Measurements from ENCODE around the gene IL20.

Gene IL20, protein sequence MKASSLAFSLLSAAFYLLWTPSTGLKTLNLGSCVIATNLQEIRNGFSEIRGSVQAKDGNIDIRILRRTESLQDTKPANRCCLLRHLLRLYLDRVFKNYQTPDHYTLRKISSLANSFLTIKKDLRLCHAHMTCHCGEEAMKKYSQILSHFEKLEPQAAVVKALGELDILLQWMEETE

DNA sequence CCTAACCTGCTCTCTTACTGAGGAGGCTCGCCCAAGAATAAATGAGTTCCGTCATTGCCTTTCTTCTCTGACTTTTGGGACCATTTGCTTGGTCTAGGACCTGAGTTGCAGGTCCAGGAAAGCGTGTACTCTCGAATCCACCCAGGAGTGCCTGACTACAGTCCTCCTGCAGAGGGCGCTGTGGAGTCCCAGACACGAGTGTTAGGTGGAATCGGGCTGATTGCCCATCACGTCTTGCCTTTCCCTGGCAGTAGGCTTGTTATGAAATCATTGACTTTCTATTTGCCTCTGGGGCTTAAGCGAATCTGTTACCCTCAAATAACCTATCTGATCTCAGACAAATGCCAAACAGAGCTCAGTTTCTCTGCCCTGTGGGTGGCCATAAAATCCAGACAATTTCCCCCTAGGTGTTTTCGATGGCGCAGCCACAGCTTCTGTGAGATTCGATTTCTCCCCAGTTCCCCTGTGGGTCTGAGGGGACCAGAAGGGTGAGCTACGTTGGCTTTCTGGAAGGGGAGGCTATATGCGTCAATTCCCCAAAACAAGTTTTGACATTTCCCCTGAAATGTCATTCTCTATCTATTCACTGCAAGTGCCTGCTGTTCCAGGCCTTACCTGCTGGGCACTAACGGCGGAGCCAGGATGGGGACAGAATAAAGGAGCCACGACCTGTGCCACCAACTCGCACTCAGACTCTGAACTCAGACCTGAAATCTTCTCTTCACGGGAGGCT is at the start of gene IL20:
Gene IL20 (plus strand): TSS at position 685 of the 733 bp plus-strand sequence. CDS start 230 bp downstream, outside the sequence.
- peak in 1 of 2 donors; percentile 4 for DNase-seq

DNA sequence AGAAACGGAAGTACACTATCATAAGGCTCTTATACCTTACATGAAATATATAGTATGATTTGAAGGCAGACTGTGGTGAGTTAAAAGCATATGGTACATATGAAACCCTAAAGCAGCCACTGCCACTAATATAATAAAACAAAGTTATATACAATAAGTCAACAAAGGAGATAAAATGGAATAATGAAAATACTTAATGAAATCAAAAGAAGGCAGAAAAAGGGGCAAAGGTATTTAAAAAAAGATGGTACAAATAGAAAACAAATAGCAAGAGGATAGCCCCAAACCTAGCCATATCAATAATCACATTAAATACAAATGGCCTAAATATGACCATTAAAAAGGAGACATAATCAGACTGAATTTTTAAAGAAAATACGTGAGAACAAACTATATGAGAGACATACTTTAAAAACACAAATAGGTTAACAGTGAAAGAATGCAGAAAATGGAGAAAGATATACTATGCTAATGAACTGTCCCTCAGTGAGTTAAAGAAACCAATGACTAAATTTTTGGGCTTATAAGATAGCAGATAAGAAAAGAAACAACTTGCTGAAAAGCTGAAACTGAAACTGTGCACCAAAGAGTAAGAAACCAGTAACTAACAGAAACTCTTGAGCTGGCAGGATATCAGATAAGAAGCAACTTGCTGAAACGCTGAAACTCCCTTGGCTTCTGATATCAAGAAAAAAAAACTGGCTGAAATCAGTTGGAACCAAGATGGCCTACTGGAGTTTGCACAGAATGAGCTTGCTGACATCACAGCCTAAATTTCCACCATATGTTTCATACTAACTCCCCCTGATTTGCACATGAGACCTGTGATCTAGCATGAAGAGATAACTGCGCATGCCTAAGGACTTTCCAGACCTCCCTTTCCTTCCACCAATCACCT is 48.8 kb upstream of the IL20 start:
- no peak for DNase-seq

DNA sequence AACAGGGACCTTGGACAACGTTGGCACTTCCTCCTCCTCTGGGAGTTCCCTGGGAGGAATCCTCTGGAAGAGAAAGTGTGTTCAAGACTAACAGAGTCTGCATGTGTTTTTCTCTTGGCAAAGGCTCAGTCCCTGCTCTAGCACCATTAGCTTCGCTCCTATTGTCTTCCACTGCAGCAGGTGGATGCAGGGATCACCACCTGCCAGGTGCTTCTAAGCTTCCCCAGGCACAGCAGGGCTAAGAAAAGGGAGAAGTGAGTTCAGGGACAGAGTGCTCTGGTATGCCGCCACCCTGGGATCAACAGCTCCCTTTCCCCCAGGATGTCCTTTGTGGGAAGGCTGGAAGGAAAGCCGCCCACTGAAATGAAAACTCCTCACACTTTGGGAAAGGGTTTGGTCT is 43.9 kb upstream of the IL20 start:
- DNase-seq = no peak

DNA sequence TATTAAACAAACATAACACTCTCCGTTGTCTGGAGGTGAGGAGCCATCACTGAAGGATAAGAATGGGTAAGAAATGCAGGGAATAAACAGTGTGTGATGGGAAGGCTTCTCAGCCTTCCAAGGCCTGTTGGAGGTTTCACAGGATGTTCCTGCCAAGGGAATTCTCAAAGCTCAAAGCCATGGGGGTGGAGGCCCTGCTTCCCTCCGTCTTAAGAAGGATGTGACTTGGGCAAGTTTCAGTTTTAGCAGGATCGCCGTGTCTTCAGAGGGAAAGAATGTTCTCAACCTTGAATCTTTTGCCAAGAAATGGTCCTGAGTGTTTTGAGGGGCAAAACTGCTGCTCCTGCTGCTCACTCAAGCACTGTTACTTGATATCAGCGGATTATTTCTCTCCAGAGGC is 41.7 kb upstream of the IL20 start:
- no peak for DNase-seq

DNA sequence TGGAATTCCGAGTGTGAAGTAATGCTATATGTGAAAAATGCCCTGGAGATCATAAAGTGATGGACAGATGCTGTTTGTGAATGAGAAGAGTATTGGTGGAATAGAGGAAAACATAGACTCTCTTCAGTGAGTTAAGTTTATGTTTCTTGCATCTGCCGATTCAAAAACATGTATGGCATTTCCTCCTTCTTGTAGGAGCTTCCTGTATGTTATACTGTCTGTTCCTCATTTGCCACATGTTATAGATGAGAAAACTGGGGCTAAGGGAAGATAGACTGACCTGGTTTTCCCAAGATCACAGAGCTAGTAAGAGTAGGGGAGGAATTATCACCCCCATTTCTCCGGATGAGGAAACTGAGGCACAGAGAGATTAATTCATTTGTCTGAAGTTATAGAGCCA is 41.1 kb upstream of the IL20 start:
- no peak for DNase-seq

DNA sequence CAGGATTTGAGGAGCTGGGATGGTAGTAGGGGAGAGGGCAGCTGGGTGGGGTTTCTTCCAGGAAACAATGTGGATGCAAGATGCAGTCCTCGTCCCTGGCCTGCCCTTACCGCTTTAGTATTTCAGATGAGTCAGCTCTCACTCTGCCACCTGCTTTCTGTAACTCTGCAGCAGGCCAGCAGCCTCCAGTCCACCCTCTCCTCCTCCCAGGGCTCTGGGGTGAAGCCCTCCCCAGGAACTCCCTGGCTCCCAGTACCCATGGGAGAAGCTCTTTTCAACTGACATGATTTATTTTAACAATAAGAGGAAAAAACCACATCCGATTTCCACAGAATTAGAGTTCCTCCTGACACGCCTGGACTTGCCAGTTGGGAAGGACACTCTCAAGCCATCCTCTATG is 39.0 kb upstream of the IL20 start:
- no peak for DNase-seq

DNA sequence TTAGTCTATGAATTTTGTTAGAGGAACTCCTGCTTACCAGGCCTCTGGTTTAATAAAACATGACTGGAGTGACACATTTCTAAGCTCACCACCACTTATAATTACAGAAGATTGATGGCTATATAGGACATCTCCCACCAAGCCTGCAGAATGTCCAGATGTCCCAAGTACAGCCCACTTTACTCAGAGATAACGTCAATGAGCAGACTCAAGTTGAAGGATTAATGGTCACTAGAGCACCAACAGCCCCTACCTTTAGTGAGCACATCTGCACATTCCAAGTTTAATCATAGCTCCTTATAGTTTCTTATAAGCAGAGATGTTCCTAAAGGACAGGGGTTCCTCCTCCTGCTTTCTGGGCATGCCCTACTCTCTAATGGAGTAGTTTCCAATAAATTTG is 37.4 kb upstream of the IL20 start:
- DNase-seq = no peak

DNA sequence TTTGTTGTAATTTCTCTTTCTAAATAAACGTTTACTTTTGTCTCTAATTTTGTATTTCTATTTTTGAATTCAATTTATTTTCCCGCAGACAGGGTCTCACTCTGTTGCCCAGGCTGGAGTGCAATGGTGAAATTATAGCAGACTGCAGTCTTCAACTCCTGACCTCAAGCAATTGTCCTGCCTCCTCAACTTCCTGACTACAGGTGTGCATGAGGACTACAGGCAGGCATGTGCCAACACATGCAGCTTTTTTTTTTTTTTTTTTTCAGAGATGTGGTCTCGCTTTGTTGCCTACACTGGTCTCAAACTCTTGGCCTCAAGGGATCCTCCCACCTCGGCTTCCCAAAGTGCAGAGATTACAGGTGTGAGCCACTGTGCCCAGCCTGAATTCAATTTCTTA is 36.7 kb upstream of the IL20 start:
- DNase-seq = no peak

DNA sequence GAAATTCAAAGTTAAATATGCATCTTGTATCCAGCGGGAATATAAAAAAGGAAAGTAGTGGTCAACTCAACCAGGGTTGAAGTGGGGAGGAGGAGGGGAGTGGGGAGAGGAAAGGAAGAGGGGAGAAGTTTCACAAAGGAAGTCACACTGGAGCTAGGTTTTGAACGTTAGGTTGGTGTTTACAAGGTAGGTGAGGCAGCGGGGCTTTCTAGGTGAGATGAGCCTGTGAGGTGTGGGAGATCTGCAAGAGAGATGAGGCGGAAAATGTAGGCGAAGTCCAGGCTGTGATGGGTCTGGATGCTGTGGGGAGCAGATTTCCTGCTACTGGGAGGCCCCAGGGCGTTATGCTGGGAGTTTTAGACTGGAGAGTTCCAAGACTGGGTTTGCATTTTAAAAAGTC is 36.1 kb upstream of the IL20 start:
- DNase-seq = no peak

DNA sequence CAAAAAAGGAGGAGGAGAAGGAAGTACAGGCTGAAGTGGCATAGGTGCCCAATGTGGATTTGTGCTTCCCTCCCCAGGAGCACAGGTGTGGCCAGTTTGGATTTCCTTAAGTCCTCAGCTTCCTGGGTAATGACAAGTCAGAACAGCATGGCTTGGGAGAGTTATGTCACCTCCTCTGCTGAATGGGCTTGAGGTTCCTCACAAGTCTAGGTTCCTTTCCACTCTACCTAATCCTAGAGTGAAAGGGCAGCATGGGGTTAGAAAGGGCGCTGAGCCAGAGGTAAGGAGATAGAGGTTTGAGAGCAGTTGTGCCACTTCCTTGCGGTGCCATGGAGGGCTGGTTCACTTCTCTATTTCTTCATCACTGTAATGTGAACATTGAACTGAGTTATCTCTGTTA is 35.5 kb upstream of the IL20 start:
- DNase-seq = no peak

DNA sequence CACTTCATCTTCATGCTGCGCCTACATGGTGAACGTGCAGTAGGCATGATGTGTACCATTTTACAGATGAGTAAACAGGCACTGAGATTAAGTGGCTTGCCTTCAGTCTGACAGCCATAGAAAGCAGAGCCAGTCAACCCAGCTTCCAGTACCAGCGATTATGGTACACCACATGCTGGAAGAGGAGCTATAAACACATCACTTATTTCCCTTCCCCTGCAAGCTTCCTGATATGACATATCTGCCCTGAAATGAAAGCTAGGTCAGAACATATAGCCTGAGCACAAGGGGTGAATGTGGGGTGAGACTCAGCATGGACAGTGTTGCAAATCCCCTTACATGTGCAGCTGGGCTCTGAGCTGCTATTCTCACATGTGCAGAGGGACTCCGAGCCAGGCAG is 33.8 kb upstream of the IL20 start:
- DNase-seq = no peak

DNA sequence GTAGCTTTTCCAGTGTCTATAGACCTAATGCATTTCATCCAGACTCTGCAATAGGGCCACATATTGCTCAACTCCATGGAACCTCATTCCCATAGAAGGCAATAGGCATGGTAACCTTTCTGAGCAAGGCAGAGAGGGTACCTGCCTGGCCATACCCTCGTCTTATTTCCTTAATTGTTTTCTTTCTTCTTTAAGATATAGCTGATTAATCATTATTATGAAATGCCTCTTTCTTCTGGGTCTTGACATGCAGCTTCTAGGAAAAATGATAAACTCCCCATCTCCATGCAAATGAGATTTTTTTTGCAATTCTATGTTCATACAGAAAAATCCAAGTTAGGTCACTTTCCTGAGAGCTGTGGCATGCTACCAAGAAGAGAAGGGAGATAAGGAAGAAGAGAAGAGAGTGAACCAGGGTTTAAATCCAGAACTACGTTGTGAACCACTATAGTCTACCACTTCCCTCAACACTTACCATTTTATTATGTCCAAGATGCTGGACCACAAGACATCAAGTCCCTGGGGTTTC is 33.0 kb upstream of the IL20 start:
- no peak for DNase-seq

DNA sequence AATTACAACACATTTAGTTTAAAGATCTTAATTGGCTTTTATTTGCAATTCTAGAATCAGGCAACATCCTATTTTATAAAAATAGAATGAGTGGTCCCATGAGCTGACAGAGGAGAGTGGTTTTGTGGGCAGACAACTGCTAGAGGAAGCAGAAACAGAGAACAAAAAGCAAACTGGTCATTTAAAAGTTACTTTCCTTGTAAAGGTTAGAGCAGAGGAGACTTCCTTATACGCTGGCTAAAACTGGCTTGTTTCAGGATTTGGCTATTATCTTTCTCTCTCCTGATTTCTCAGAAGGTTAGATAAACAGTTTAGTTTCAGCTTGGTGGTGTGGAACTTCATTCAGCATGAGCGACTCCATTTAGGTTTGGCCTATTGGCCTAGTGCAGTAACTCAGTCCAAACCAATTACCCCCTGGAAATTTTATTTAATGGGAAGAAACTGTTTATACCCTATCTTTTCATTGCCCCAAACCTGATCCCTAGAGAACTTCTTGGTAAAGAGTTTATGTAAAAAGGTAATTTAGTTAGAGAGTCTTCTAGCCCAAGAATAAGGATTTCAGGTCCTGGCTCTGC is 32.2 kb upstream of the IL20 start:
- DNase-seq = peak in 1 of 2 donors; percentile 5

DNA sequence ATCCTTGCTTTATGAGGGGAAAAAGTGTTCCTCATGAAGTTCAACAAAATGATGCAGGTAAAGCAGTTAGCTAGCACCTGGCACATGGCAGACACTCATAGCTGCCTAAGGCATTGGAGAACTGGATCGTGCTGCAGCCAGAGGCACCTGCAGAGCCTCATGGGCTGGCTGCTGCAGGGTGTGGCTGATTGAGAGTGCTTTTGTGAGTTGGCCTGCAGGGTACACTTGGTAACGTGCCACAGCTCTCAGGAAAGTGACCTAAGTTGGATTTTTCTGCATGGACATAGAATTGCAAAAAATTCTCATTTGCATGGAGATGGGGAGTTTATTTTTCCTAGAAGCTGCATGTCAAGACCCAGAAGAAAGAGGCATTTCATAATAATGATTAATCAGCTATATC is 31.6 kb upstream of the IL20 start:
- no peak for DNase-seq

DNA sequence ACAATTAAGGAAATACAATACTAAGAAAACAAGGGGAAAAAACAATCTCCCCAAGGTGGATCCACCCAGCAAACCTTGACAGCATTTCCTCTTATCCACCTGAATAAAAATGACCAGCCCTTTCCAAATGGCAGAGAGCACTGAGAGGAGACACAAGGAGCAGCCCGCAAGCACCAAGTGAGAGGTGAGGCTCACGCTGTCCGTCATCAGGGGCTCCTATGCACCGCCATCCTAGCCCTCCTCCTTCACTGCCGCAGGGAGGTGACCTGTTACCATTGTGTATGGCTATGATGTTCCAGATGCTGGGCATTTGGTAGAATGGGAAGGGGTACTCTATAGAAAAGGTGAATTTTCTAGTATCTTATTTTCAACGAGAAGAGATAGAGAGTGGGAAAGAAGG is 31.2 kb upstream of the IL20 start:
- no peak for DNase-seq

DNA sequence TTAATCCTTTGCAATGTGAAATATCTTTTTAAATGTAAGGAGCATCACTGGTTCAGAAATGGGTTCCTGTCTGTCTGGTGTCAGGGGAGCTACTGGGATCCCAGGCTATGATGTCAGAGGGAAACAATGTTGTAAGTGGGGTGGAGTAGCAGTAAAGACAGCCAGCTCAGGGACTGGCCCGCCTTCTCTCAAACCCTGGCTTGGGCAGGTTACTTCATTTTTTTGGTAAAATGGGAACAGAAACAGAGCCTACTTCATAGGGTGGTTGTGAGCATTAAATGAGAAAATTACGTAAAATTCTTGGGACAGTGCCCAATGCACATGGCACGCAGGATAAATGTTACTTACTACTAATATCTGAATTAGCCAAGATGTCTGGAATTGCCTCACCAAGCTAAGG is 30.7 kb upstream of the IL20 start:
- DNase-seq = no peak

DNA sequence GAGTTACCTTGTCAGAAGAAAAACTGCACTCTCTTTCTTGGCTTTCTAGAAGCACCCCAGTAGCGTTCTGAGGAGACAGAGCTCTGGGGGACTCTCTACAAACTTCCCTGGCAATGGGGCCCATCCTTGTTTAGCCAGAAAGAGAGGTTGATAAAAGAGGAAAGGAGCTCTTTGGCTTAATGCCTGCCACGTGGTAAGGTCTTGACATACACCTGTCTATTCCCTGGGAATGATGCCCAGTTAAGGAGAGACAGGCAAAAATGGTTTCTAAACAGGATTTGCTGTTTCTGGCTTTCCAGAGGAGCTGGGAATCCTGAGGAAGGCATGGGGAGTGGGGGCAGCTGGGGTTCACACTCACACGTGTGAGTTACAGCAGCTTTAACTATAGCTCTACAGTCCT is 30.2 kb upstream of the IL20 start:
- no peak for DNase-seq

DNA sequence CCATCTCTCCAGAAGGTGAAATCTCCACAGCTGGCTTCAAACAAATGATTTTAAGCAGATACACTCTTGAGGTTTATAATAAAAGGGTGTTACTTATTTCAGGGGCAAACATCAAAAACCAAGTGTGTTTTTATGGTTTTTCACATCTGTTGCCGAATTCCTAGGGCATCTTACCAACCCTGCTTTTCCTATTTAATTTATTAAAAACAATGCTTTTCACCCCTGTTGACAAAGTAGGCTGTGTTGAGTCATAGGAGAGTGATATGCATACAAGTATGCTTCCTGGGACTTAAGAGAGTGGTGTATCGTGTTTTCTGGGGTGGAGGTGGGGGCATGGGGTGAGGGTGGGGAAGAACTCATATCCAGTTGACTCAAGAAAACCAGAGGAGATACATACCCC is 29.3 kb upstream of the IL20 start:
- DNase-seq = no peak

DNA sequence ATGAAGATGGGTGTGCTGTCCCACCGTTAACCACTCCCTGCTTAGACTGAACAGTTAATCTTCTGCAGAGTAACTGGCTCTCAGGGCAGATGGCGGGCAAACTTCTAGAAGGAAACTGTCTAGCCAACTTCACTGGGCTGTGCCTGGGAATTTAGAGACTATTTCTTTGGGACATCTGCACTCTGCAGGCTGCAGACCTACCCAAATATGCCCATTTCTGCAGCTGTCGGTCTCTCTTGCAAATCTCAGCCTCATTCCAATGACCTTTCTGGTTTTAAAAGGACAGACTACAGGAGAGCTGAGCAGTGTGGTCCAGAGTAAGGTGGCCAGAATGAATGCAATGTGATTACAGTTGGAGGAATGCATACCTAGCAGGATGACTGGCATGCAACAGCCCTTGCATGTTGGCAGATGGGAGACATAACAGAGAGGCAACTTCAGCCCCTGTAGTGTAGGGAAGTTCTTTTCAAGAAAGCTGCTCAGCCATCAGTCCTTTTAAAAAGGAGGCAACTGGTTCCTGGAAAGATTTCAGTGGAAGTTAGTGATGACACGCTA is 26.3 kb upstream of the IL20 start:
- DNase-seq = no peak

DNA sequence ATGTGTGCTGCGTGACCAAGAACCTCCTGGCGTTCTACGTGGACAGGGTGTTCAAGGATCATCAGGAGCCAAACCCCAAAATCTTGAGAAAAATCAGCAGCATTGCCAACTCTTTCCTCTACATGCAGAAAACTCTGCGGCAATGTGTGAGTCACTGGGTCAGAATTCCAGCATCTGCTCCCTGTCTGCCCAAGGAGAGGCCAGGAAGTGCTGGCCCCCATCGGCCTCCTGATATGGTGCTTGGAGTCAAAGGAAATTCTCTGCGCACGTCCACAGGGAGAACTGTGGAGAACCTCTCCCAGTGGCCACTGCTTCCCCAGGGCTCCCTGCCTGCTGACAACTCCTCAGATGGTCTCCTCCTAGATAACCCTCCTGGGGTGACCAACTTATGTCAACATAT is 25.6 kb upstream of the IL20 start:
- no peak for DNase-seq

DNA sequence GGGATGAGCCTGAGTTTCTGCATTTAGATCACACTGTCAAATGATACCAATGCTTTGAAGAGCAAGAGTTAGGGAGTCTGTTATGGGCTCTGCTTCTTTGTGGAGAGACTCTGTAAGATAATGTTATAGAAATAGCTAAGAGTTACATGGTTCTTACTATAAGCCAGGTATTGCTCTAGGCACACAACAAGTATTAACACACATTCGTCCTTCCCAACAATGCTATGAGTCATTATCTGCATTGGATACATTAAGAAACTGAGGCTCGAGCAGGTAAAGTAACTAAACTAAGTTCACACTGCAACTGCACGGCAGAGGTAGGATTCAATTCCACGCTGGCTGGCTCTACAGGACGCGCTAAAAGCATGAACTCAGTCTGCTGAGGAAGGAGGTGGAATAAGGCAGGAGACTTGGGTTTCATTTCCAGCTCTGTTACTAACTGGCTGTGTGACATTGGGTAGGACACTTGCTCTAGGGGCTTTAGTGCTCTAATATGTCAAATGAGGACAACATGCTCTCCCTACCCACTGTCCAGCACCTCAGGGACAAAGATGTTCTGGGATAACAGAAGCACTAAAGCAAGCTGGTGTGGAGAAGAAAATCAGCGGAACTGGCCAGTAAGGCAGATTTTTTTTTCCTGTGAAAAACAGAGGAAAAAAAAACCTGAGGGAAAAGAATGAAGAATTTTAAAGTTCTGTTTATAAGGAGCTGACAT is 23.7 kb upstream of the IL20 start:
- no peak for DNase-seq

DNA sequence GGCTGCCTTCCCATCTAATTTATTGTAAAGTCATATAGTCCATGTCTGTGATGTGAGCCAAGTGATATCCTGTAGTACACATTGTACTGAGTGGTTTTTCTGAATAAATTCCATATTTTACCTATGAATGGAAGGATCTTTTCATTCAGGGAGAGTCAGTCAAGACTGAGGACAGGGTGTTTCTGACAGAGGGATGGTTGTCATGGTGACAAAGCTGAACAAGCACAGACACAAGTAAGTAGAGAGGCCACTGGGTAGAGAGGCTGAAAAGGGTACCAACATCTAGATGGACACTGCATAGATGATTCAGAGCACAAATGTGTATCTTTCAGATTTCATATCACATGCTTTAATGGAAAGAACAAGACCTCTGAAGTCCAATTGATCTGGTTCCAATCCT is 22.6 kb upstream of the IL20 start:
- no peak for DNase-seq
